Measurements from ENCODE around the gene RPS6KA3.

Gene RPS6KA3

GRCh38 chrX:20111271-20111670, 155.4 kb downstream of the RPS6KA3 start:
- TF ChIP-seq ZFP30 (CRISPR knock-in tag; IDR thresholded peaks at IDR 0.05) (no peak), PATZ1 (CRISPR knock-in tag; IDR thresholded peaks at IDR 0.05; ENCODE audit: borderline replicate concordance) (no peak), SNAI2 (CRISPR knock-in tag; IDR thresholded peaks at IDR 0.05) (no peak), ESRRG (CRISPR knock-in tag; IDR thresholded peaks at IDR 0.05) (no peak), ISL1 (CRISPR knock-in tag; IDR thresholded peaks at IDR 0.05) (no peak), ZNF70 (CRISPR knock-in tag; IDR thresholded peaks at IDR 0.05) (no peak), RARB (CRISPR knock-in tag; IDR thresholded peaks at IDR 0.05) (no peak), ZFP3 (CRISPR knock-in tag; IDR thresholded peaks at IDR 0.05) (no peak), TSHZ2 (CRISPR knock-in tag; IDR thresholded peaks at IDR 0.05) (no peak), BACH2 (CRISPR knock-in tag; IDR thresholded peaks at IDR 0.05; ENCODE audit: borderline replicate concordance) (no peak), CSRNP3 (CRISPR knock-in tag; IDR thresholded peaks at IDR 0.05) (no peak), TCF4 (CRISPR knock-in tag; IDR thresholded peaks at IDR 0.05; ENCODE audit: borderline replicate concordance) (no peak)
- no peak for ATAC-seq

- no peak for ATAC-seq
- TF ChIP-seq BACH2 (CRISPR knock-in tag; IDR thresholded peaks at IDR 0.05; ENCODE audit: borderline replicate concordance) (no peak), TCF4 (CRISPR knock-in tag; IDR thresholded peaks at IDR 0.05; ENCODE audit: borderline replicate concordance) (no peak), ZFP30 (CRISPR knock-in tag; IDR thresholded peaks at IDR 0.05) (no peak), SNAI2 (CRISPR knock-in tag; IDR thresholded peaks at IDR 0.05) (no peak), ZNF70 (CRISPR knock-in tag; IDR thresholded peaks at IDR 0.05) (no peak), TOX (CRISPR knock-in tag; IDR thresholded peaks at IDR 0.05; ENCODE audit: borderline replicate concordance) (no peak), ZC3H10 (CRISPR knock-in tag; IDR thresholded peaks at IDR 0.05) (no peak), ESRRG (CRISPR knock-in tag; IDR thresholded peaks at IDR 0.05) (no peak), CSRNP3 (CRISPR knock-in tag; IDR thresholded peaks at IDR 0.05) (no peak), CSDC2 (CRISPR knock-in tag; IDR thresholded peaks at IDR 0.05) (no peak), ISL1 (CRISPR knock-in tag; IDR thresholded peaks at IDR 0.05) (no peak), POU6F1 (CRISPR knock-in tag; IDR thresholded peaks at IDR 0.05; ENCODE audit: borderline replicate concordance, low read depth) (no peak), ZNF8 (CRISPR knock-in tag; IDR thresholded peaks at IDR 0.05) (no peak), ZFP3 (CRISPR knock-in tag; IDR thresholded peaks at IDR 0.05) (no peak), ARNTL (CRISPR knock-in tag; IDR thresholded peaks at IDR 0.05; ENCODE audit: borderline replicate concordance, low read depth) (no peak), PPARA (CRISPR knock-in tag; IDR thresholded peaks at IDR 0.05; ENCODE audit: borderline replicate concordance) (no peak), GLIS3 (CRISPR knock-in tag; IDR thresholded peaks at IDR 0.05) (no peak), RARB (CRISPR knock-in tag; IDR thresholded peaks at IDR 0.05) (no peak), TSHZ2 (CRISPR knock-in tag; IDR thresholded peaks at IDR 0.05) (no peak)
These were observed 164.7 kb downstream of the RPS6KA3 start for GRCh38 chrX:20101934-20102581.
